GM18526 (cell line): Measurements from ENCODE around the gene TSPAN33.

Experiments used
- POLR2A ChIP-seq: IDR thresholded peaks from 3 replicates; pipeline ENCODE4 v1.6.1; 2011; ENCODE audit not compliant: insufficient read length; ENCODE audit errors: extremely low read depth

Gene TSPAN33

GRCh38 chr7:129160161-129160905 lies 15.8 kb downstream of the TSPAN33 start:
- TF ChIP-seq POLR2A: no peak

GRCh38 chr7:129161524-129162225 lies 17.2 kb downstream of the TSPAN33 start:
- TF ChIP-seq POLR2A: no peak

- TF ChIP-seq POLR2A: no peak
These were observed 18.2 kb downstream of the TSPAN33 start for GRCh38 chr7:129162732-129163131.

- no peak for TF ChIP-seq POLR2A
These were observed 19.5 kb downstream of the TSPAN33 start for GRCh38 chr7:129163875-129164544.

GRCh38 chr7:129166745-129167144 lies 22.2 kb downstream of the TSPAN33 start:
- TF ChIP-seq POLR2A: no peak

- no peak for TF ChIP-seq POLR2A
These were observed 23.3 kb downstream of the TSPAN33 start for GRCh38 chr7:129167817-129168216.

GRCh38 chr7:129168231-129169021 lies 23.9 kb downstream of the TSPAN33 start:
- TF ChIP-seq POLR2A: no peak

GRCh38 chr7:129169171-129169671 lies 24.7 kb downstream of the TSPAN33 start:
- TF ChIP-seq POLR2A: no peak

- TF ChIP-seq POLR2A: no peak
These were observed 25.4 kb downstream of the TSPAN33 start for GRCh38 chr7:129169686-129170440.

GRCh38 chr7:129170441-129171021 lies 26.0 kb downstream of the TSPAN33 start:
- TF ChIP-seq POLR2A: no peak

- TF ChIP-seq POLR2A: no peak
These were observed 32.6 kb downstream of the TSPAN33 start for GRCh38 chr7:129176916-129177710.

- TF ChIP-seq POLR2A: no peak
These were observed 40.6 kb downstream of the TSPAN33 start for GRCh38 chr7:129184981-129185670.
